Loucy (cell line): ENCODE measurements around the gene MEGF10.

Source experiments
- H2AFZ ChIP-seq: fragments of 200-600 bp; sonication (generic); 2 replicates; pipeline ENCODE4 v1.6.0; 2016; ENCODE audit warnings: antibody characterized with exemption, mild to moderate bottlenecking, low read length, moderate library complexity
- H3F3A ChIP-seq: fragments of 200-600 bp; 2 replicates; pipeline ENCODE4 v1.6.0; 2016; ENCODE audit warnings: antibody characterized with exemption, low read depth, mild to moderate bottlenecking
- H3K27me3 ChIP-seq: fragments of 200-600 bp; sonication (generic); 2 replicates; pipeline ENCODE4 v1.6.1; 2014; ENCODE audit warnings: low read length, mild to moderate bottlenecking; ENCODE audit not compliant: insufficient read depth, poor library complexity, severe bottlenecking
- H3K36me3 ChIP-seq: fragments of 200-600 bp; sonication (generic); 2 replicates; pipeline ENCODE4 v1.6.1; 2016; ENCODE audit warnings: low read length; ENCODE audit not compliant: insufficient read depth
- H3K4me1 ChIP-seq: fragments of 200-600 bp; sonication (generic); 2 replicates; pipeline ENCODE4 v1.5.1; 2014; ENCODE audit warnings: low read length, mild to moderate bottlenecking; ENCODE audit not compliant: insufficient read depth, poor library complexity, severe bottlenecking
- H3K4me2 ChIP-seq: fragments of 200-600 bp; sonication (generic); 2 replicates; pipeline ENCODE4 v1.6.0; 2014; ENCODE audit warnings: antibody characterized with exemption, low read length, low read depth, mild to moderate bottlenecking; ENCODE audit not compliant: poor library complexity, severe bottlenecking
- H3K4me3 ChIP-seq: fragments of 200-600 bp; sonication (generic); 2 replicates; pipeline ENCODE4 v1.5.1; 2014; ENCODE audit warnings: low read length, mild to moderate bottlenecking, mixed read lengths; ENCODE audit not compliant: poor library complexity, severe bottlenecking
- H3K79me2 ChIP-seq: fragments of 200-600 bp; sonication (generic); 2 replicates; pipeline ENCODE4 v1.6.1; 2014; ENCODE audit warnings: low read length; ENCODE audit not compliant: insufficient read depth
- H3K9ac ChIP-seq: fragments of 200-600 bp; sonication (generic); 2 replicates; pipeline ENCODE4 v1.6.0; 2014; ENCODE audit warnings: mild to moderate bottlenecking, low read depth, low read length, moderate library complexity; ENCODE audit not compliant: poor library complexity, severe bottlenecking
- H3K9me2 ChIP-seq: fragments of 200-600 bp; sonication (generic); replicated peaks from 2 replicates; pipeline ENCODE4 v1.6.1; 2016; ENCODE audit warnings: low read depth, low read length, mixed read lengths
- H3K9me3 ChIP-seq: fragments of 200-600 bp; sonication (generic); 2 replicates; pipeline ENCODE4 v1.6.1; 2014; ENCODE audit warnings: mild to moderate bottlenecking, antibody characterized with exemption, low read length, low read depth; ENCODE audit not compliant: insufficient read depth
- H4K20me1 ChIP-seq: fragments of 200-600 bp; sonication (generic); 2 replicates; pipeline ENCODE4 v1.6.0; 2014; ENCODE audit warnings: antibody characterized with exemption, low read length, mild to moderate bottlenecking; ENCODE audit not compliant: insufficient read depth, poor library complexity, severe bottlenecking
- EZH2phosphoT487 ChIP-seq: fragments of 200-600 bp; IDR thresholded peaks from 2 replicates; pipeline ENCODE4 v1.6.1; 2018; ENCODE audit warnings: antibody characterized with exemption, mild to moderate bottlenecking, moderate library complexity, borderline replicate concordance
- TF ChIP-seq, protein P1 (sequence below): fragments of 200-600 bp; sonication (generic); conservative IDR thresholded peaks from 2 replicates; pipeline ENCODE4 v1.5.1; 2014; ENCODE audit warnings: mild to moderate bottlenecking, antibody characterized with exemption, low read length

The MEGF10 gene

DNA sequence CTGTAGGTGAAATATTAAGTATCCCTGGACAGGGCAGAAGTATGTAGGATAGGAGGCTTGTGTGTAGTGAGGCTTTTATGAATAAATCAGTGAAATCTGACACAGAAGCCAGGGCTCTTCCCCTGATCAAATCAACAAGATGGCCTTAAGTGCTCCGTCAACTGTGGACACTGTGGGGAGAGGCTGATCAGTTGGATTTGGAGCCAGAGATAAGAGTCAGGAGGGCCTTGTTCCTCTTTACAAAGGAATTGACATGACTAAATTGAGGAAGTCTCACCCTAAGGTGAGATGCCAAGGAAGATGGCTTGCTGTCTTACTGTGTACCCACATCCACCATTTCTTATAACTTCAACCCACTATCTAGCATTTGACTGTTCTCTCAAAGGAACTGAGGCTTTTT is 135.3 kb downstream of the MEGF10 start:
- H3K4me3 ChIP-seq, result no peak overlapping the region
- no peaks in the 10 kb centered on the region for H3K4me1 ChIP-seq
- H3K79me2 ChIP-seq, result no peaks in the 10 kb centered on the region
- no peaks in the 10 kb centered on the region for H3K36me3 ChIP-seq
- H3F3A ChIP-seq, result no peaks in the 10 kb centered on the region
- H3K4me2 ChIP-seq, result no peak overlapping the region
- no peaks in the 10 kb centered on the region for H3K9me2 ChIP-seq
- no peak overlapping the region for H3K9ac ChIP-seq
- TF ChIP-seq, protein P1, sequence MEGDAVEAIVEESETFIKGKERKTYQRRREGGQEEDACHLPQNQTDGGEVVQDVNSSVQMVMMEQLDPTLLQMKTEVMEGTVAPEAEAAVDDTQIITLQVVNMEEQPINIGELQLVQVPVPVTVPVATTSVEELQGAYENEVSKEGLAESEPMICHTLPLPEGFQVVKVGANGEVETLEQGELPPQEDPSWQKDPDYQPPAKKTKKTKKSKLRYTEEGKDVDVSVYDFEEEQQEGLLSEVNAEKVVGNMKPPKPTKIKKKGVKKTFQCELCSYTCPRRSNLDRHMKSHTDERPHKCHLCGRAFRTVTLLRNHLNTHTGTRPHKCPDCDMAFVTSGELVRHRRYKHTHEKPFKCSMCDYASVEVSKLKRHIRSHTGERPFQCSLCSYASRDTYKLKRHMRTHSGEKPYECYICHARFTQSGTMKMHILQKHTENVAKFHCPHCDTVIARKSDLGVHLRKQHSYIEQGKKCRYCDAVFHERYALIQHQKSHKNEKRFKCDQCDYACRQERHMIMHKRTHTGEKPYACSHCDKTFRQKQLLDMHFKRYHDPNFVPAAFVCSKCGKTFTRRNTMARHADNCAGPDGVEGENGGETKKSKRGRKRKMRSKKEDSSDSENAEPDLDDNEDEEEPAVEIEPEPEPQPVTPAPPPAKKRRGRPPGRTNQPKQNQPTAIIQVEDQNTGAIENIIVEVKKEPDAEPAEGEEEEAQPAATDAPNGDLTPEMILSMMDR, result no peak
- TF ChIP-seq EZH2phosphoT487, result no peak
- no peaks in the 10 kb centered on the region for H3K9me3 ChIP-seq
- no peaks in the 10 kb centered on the region for H4K20me1 ChIP-seq
- no peak overlapping the region for H2AFZ ChIP-seq
- no peaks in the 10 kb centered on the region for H3K27me3 ChIP-seq

DNA sequence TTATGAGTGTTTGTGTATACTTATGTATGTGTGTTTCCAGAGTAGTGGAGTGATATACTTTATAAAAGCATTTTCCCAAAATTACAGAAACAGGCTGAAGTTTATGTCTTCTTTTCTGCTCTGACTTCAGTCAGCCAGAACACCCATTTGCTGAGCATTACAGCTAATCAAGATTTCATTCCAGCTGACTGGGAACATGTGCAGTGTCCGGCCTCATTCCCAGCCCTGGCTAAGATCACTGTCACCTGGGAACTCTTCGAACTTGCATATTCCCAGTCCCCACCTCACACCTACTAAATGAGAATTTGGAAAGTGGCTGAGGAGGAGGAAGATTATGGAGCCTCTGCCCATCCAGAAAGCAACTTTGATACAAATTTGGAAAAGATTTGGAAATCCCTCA is 136.1 kb downstream of the MEGF10 start:
- Histone ChIP-seq H3F3A (no peaks in the 10 kb centered on the region), H3K79me2 (no peaks in the 10 kb centered on the region), H3K9ac (no peak overlapping the region), H3K36me3 (no peaks in the 10 kb centered on the region), H3K9me3 (no peaks in the 10 kb centered on the region), H3K4me1 (no peaks in the 10 kb centered on the region), H4K20me1 (no peaks in the 10 kb centered on the region), H3K4me2 (no peak overlapping the region), H2AFZ (no peak overlapping the region), H3K9me2 (no peaks in the 10 kb centered on the region), H3K4me3 (no peak overlapping the region), H3K27me3 (no peaks in the 10 kb centered on the region)
- TF ChIP-seq, protein P1, result no peak
- no peak for TF ChIP-seq EZH2phosphoT487

DNA sequence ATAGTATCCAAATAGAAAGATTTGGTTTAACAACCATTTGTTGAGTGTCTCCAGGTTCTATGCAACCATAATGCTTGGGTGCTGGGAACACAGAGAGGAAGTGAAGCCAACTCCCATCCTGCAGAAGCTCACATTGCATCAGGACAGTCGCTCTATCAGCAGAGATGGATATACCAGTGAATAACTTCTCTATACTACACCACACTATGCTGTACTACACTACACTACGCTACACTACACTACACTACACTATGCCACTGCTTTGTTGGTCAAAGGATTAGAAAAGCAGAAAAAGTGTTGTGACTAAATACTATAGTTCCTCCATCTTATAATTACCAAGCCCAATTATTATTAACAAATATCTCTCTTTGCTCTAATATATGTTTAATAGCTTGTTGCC is 137.7 kb downstream of the MEGF10 start:
- Histone ChIP-seq H3K9me2 (no peaks in the 10 kb centered on the region), H3K79me2 (no peaks in the 10 kb centered on the region), H3K4me1 (no peaks in the 10 kb centered on the region), H3K36me3 (no peaks in the 10 kb centered on the region), H3K4me2 (no peak overlapping the region), H3K9ac (no peak overlapping the region), H3K27me3 (no peaks in the 10 kb centered on the region), H3F3A (no peaks in the 10 kb centered on the region), H4K20me1 (no peaks in the 10 kb centered on the region), H3K4me3 (no peak overlapping the region), H3K9me3 (no peaks in the 10 kb centered on the region), H2AFZ (no peak overlapping the region)
- TF ChIP-seq EZH2phosphoT487, result no peak
- TF ChIP-seq, protein P1, result no peak
